ENCODE data around the gene TTC32. TPM values are rescaled to one million over a fixed set of nuclear protein-coding genes. Genes with fewer than 3 reads are reported as not detected.

TTC32 gene
- total RNA-seq, 1 experiment from 2014 or later, result 9.9 TPM

DNA sequence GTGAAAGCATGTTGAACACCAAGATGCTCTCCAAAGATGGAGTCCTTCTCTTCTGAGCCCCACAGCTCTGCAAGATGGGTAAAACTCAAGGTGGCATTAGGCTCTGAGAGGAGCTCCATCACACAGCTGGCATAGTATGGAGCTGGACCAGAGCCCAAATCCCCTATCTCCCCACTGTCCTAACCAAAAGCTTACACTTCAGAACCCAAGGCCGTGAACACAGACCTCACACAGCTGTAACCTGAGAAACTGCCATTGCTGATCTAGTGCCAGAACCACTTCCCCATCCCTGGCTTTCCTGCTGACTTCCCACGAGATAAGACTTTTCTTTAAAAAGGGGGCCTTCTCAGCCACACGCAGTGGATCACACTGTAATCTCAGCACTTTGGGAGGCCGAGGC, 25.0 kb downstream of the TTC32 start (continued):
- TF ChIP-seq, protein P1, sequence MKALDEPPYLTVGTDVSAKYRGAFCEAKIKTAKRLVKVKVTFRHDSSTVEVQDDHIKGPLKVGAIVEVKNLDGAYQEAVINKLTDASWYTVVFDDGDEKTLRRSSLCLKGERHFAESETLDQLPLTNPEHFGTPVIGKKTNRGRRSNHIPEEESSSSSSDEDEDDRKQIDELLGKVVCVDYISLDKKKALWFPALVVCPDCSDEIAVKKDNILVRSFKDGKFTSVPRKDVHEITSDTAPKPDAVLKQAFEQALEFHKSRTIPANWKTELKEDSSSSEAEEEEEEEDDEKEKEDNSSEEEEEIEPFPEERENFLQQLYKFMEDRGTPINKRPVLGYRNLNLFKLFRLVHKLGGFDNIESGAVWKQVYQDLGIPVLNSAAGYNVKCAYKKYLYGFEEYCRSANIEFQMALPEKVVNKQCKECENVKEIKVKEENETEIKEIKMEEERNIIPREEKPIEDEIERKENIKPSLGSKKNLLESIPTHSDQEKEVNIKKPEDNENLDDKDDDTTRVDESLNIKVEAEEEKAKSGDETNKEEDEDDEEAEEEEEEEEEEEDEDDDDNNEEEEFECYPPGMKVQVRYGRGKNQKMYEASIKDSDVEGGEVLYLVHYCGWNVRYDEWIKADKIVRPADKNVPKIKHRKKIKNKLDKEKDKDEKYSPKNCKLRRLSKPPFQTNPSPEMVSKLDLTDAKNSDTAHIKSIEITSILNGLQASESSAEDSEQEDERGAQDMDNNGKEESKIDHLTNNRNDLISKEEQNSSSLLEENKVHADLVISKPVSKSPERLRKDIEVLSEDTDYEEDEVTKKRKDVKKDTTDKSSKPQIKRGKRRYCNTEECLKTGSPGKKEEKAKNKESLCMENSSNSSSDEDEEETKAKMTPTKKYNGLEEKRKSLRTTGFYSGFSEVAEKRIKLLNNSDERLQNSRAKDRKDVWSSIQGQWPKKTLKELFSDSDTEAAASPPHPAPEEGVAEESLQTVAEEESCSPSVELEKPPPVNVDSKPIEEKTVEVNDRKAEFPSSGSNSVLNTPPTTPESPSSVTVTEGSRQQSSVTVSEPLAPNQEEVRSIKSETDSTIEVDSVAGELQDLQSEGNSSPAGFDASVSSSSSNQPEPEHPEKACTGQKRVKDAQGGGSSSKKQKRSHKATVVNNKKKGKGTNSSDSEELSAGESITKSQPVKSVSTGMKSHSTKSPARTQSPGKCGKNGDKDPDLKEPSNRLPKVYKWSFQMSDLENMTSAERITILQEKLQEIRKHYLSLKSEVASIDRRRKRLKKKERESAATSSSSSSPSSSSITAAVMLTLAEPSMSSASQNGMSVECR (CRISPR knock-in tag; IDR thresholded peaks at IDR 0.05; ENCODE audit: borderline replicate concordance), result no peak
- TF ChIP-seq, protein P2, sequence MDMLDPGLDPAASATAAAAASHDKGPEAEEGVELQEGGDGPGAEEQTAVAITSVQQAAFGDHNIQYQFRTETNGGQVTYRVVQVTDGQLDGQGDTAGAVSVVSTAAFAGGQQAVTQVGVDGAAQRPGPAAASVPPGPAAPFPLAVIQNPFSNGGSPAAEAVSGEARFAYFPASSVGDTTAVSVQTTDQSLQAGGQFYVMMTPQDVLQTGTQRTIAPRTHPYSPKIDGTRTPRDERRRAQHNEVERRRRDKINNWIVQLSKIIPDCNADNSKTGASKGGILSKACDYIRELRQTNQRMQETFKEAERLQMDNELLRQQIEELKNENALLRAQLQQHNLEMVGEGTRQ (CRISPR knock-in tag; IDR thresholded peaks at IDR 0.05), result no peak
- TF ChIP-seq, protein P3, sequence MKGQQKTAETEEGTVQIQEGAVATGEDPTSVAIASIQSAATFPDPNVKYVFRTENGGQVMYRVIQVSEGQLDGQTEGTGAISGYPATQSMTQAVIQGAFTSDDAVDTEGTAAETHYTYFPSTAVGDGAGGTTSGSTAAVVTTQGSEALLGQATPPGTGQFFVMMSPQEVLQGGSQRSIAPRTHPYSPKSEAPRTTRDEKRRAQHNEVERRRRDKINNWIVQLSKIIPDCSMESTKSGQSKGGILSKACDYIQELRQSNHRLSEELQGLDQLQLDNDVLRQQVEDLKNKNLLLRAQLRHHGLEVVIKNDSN (CRISPR knock-in tag; IDR thresholded peaks at IDR 0.05), result no peak
- TF ChIP-seq ATF1 (CRISPR knock-in tag; IDR thresholded peaks at IDR 0.05) (no peak), GABPB1 (CRISPR knock-in tag; IDR thresholded peaks at IDR 0.05) (no peak)
- TF ChIP-seq, protein P4, sequence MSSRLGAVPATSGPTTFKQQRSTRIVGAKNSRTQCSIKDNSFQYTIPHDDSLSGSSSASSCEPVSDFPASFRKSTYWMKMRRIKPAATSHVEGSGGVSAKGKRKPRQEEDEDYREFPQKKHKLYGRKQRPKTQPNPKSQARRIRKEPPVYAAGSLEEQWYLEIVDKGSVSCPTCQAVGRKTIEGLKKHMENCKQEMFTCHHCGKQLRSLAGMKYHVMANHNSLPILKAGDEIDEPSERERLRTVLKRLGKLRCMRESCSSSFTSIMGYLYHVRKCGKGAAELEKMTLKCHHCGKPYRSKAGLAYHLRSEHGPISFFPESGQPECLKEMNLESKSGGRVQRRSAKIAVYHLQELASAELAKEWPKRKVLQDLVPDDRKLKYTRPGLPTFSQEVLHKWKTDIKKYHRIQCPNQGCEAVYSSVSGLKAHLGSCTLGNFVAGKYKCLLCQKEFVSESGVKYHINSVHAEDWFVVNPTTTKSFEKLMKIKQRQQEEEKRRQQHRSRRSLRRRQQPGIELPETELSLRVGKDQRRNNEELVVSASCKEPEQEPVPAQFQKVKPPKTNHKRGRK (CRISPR knock-in tag; IDR thresholded peaks at IDR 0.05; ENCODE audit: borderline replicate concordance), result no peak

DNA sequence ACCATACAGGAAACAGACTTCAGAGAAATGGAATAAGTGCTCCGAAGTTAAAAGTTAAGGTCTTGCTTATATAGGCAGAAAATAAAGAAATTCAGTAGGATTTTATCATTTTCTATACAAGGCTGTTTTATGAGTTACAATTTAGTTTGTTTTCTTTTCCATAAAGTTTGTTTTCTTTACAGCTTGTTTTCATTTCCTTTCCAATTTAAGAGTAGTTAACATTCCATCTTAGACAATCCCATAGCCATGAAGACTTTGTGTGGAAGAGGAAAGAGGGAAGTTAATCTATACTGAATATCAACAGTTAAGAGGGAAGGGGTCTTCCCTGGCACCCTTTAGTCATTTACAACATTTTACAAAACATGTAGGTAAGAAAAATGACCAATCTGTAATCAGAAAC, 26.5 kb downstream of the TTC32 start:
- ChIA-PET POLR2A (no interaction called here), CTCF (no interaction called here)
- Mint-ChIP-seq H3K4me3 (no peak overlapping the region), H3K9me3 (no peaks in the 10 kb centered on the region), H3K27me3 (ENCODE audit: low read depth) (peaks cover 8% of the 10 kb centered on the region), H3K4me1 (no peaks in the 10 kb centered on the region), H3K27ac (no peak overlapping the region), H3K36me3 (no peaks in the 10 kb centered on the region)
- ATAC-seq (no peak), DNase-seq (ENCODE audit: low spot score) (no peak)
- TF ChIP-seq GTF2I (CRISPR knock-in tag; conservative IDR thresholded peaks at IDR 0.05), result no peak
- TF ChIP-seq, protein P5, sequence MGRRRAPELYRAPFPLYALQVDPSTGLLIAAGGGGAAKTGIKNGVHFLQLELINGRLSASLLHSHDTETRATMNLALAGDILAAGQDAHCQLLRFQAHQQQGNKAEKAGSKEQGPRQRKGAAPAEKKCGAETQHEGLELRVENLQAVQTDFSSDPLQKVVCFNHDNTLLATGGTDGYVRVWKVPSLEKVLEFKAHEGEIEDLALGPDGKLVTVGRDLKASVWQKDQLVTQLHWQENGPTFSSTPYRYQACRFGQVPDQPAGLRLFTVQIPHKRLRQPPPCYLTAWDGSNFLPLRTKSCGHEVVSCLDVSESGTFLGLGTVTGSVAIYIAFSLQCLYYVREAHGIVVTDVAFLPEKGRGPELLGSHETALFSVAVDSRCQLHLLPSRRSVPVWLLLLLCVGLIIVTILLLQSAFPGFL (CRISPR knock-in tag; IDR thresholded peaks at IDR 0.05; ENCODE audit: borderline replicate concordance), result no peak
- TF ChIP-seq, protein P6, sequence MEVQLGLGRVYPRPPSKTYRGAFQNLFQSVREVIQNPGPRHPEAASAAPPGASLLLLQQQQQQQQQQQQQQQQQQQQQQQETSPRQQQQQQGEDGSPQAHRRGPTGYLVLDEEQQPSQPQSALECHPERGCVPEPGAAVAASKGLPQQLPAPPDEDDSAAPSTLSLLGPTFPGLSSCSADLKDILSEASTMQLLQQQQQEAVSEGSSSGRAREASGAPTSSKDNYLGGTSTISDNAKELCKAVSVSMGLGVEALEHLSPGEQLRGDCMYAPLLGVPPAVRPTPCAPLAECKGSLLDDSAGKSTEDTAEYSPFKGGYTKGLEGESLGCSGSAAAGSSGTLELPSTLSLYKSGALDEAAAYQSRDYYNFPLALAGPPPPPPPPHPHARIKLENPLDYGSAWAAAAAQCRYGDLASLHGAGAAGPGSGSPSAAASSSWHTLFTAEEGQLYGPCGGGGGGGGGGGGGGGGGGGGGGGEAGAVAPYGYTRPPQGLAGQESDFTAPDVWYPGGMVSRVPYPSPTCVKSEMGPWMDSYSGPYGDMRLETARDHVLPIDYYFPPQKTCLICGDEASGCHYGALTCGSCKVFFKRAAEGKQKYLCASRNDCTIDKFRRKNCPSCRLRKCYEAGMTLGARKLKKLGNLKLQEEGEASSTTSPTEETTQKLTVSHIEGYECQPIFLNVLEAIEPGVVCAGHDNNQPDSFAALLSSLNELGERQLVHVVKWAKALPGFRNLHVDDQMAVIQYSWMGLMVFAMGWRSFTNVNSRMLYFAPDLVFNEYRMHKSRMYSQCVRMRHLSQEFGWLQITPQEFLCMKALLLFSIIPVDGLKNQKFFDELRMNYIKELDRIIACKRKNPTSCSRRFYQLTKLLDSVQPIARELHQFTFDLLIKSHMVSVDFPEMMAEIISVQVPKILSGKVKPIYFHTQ (CRISPR knock-in tag; IDR thresholded peaks at IDR 0.05), result no peak
- no peak for TF ChIP-seq JAZF1 (CRISPR knock-in tag; IDR thresholded peaks at IDR 0.05)
- no peak for TF ChIP-seq NFE2L1 (CRISPR knock-in tag; IDR thresholded peaks at IDR 0.05)
- TF ChIP-seq, protein P7, sequence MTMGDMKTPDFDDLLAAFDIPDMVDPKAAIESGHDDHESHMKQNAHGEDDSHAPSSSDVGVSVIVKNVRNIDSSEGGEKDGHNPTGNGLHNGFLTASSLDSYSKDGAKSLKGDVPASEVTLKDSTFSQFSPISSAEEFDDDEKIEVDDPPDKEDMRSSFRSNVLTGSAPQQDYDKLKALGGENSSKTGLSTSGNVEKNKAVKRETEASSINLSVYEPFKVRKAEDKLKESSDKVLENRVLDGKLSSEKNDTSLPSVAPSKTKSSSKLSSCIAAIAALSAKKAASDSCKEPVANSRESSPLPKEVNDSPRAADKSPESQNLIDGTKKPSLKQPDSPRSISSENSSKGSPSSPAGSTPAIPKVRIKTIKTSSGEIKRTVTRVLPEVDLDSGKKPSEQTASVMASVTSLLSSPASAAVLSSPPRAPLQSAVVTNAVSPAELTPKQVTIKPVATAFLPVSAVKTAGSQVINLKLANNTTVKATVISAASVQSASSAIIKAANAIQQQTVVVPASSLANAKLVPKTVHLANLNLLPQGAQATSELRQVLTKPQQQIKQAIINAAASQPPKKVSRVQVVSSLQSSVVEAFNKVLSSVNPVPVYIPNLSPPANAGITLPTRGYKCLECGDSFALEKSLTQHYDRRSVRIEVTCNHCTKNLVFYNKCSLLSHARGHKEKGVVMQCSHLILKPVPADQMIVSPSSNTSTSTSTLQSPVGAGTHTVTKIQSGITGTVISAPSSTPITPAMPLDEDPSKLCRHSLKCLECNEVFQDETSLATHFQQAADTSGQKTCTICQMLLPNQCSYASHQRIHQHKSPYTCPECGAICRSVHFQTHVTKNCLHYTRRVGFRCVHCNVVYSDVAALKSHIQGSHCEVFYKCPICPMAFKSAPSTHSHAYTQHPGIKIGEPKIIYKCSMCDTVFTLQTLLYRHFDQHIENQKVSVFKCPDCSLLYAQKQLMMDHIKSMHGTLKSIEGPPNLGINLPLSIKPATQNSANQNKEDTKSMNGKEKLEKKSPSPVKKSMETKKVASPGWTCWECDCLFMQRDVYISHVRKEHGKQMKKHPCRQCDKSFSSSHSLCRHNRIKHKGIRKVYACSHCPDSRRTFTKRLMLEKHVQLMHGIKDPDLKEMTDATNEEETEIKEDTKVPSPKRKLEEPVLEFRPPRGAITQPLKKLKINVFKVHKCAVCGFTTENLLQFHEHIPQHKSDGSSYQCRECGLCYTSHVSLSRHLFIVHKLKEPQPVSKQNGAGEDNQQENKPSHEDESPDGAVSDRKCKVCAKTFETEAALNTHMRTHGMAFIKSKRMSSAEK (CRISPR knock-in tag; IDR thresholded peaks at IDR 0.05; ENCODE audit: borderline replicate concordance), result no peak
- no peak for TF ChIP-seq ZNF219 (CRISPR knock-in tag; IDR thresholded peaks at IDR 0.05; ENCODE audit: borderline replicate concordance)
- TF ChIP-seq ZNF671 (CRISPR knock-in tag; IDR thresholded peaks at IDR 0.05), result no peak
- TF ChIP-seq RORB (CRISPR knock-in tag; IDR thresholded peaks at IDR 0.05), result no peak
- TF ChIP-seq NR1H2 (CRISPR knock-in tag; IDR thresholded peaks at IDR 0.05), result no peak
- TF ChIP-seq, protein P8, sequence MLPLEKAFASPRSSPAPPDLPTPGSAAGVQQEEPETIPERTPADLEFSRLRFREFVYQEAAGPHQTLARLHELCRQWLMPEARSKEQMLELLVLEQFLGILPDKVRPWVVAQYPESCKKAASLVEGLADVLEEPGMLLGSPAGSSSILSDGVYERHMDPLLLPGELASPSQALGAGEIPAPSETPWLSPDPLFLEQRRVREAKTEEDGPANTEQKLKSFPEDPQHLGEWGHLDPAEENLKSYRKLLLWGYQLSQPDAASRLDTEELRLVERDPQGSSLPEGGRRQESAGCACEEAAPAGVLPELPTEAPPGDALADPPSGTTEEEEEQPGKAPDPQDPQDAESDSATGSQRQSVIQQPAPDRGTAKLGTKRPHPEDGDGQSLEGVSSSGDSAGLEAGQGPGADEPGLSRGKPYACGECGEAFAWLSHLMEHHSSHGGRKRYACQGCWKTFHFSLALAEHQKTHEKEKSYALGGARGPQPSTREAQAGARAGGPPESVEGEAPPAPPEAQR (CRISPR knock-in tag; IDR thresholded peaks at IDR 0.05), result no peak
- no peak for TF ChIP-seq TEAD1 (CRISPR knock-in tag; IDR thresholded peaks at IDR 0.05)
